ENCODE measurements around the gene ATXN7L1. TPM values are rescaled to one million over a fixed set of nuclear protein-coding genes. Genes with fewer than 3 reads are reported as not detected.

Gene ATXN7L1
- total RNA-seq, 1 experiment from 2014 or later, result 29.9 TPM

GRCh38 chr7:105829681-105830322 lies 46.6 kb downstream of the ATXN7L1 start:
- intact Hi-C loops (cut with micrococcal nuclease; ENCODE audit: unreplicated experiment), result no loop called here
- no TSS peak for BruUV-seq (replicated peaks)
- no peaks in the 10 kb centered on the region for H3K9me3 ChIP-seq (ENCODE audit: low read depth, low read length, poor library complexity, severe bottlenecking)
- H3K4me3 ChIP-seq (ENCODE audit: low read depth, low read length, poor library complexity, severe bottlenecking), result no peak overlapping the region
- ChIA-PET CTCF (no interaction called here), POLR2A (ENCODE audit: low non-redundant PET) (no interaction called here)
- peaks cover 25% of the 10 kb centered on the region for H3K4me1 ChIP-seq (ENCODE audit: insufficient read depth, low read length, poor library complexity, severe bottlenecking)
- DNase-seq (ENCODE audit: low spot score), result no peak
- no peak overlapping the region for H3K27ac ChIP-seq (ENCODE audit: low read depth, low read length, poor library complexity, severe bottlenecking)
- H3K27me3 ChIP-seq (replicated peaks; ENCODE audit: insufficient read depth, low read depth, low read length, poor library complexity), result no peaks in the 10 kb centered on the region
- no peak for TF ChIP-seq CTCF (conservative IDR thresholded peaks at IDR 0.05; ENCODE audit: low read depth, low read length)
- TF ChIP-seq EZH2 (IDR thresholded peaks at IDR 0.05; ENCODE audit: borderline replicate concordance, low read depth, low read length, poor library complexity, severe bottlenecking), result no peak
- no peaks in the 10 kb centered on the region for H3K36me3 ChIP-seq (ENCODE audit: insufficient read depth, low read length, poor library complexity, severe bottlenecking)

- no TSS peak for BruUV-seq (replicated peaks)
- Histone ChIP-seq H3K4me1 (ENCODE audit: insufficient read depth, low read length, poor library complexity, severe bottlenecking) (peaks cover 25% of the 10 kb centered on the region), H3K36me3 (ENCODE audit: insufficient read depth, low read length, poor library complexity, severe bottlenecking) (no peaks in the 10 kb centered on the region), H3K27me3 (replicated peaks; ENCODE audit: insufficient read depth, low read depth, low read length, poor library complexity) (no peaks in the 10 kb centered on the region), H3K9me3 (ENCODE audit: low read depth, low read length, poor library complexity, severe bottlenecking) (no peaks in the 10 kb centered on the region), H3K27ac (ENCODE audit: low read depth, low read length, poor library complexity, severe bottlenecking) (no peak overlapping the region), H3K4me3 (ENCODE audit: low read depth, low read length, poor library complexity, severe bottlenecking) (no peak overlapping the region)
- CTCF ChIA-PET, result no interaction called here
- TF ChIP-seq CTCF (conservative IDR thresholded peaks at IDR 0.05; ENCODE audit: low read depth, low read length) (no peak), EZH2 (IDR thresholded peaks at IDR 0.05; ENCODE audit: borderline replicate concordance, low read depth, low read length, poor library complexity, severe bottlenecking) (no peak)
- DNase-seq (ENCODE audit: low spot score), result no peak
- intact Hi-C loops (cut with micrococcal nuclease; ENCODE audit: unreplicated experiment), result no loop called here
- POLR2A ChIA-PET (ENCODE audit: low non-redundant PET), result no interaction called here
Observed at GRCh38 chr7:105828141-105828540, 48.3 kb downstream of the ATXN7L1 start.

GRCh38 chr7:105827151-105827875 lies 49.1 kb downstream of the ATXN7L1 start:
- no peaks in the 10 kb centered on the region for H3K9me3 ChIP-seq (ENCODE audit: low read depth, low read length, poor library complexity, severe bottlenecking)
- H3K36me3 ChIP-seq (ENCODE audit: insufficient read depth, low read length, poor library complexity, severe bottlenecking), result no peaks in the 10 kb centered on the region
- no peak overlapping the region for H3K27ac ChIP-seq (ENCODE audit: low read depth, low read length, poor library complexity, severe bottlenecking)
- BruUV-seq (replicated peaks), result no TSS peak
- TF ChIP-seq CTCF (conservative IDR thresholded peaks at IDR 0.05; ENCODE audit: low read depth, low read length) (no peak), EZH2 (IDR thresholded peaks at IDR 0.05; ENCODE audit: borderline replicate concordance, low read depth, low read length, poor library complexity, severe bottlenecking) (no peak)
- POLR2A ChIA-PET (ENCODE audit: low non-redundant PET), result no interaction called here
- intact Hi-C loops (cut with micrococcal nuclease; ENCODE audit: unreplicated experiment), result no loop called here
- H3K27me3 ChIP-seq (replicated peaks; ENCODE audit: insufficient read depth, low read depth, low read length, poor library complexity), result no peaks in the 10 kb centered on the region
- DNase-seq (ENCODE audit: low spot score), result no peak
- CTCF ChIA-PET, result no interaction called here
- peaks cover 25% of the 10 kb centered on the region for H3K4me1 ChIP-seq (ENCODE audit: insufficient read depth, low read length, poor library complexity, severe bottlenecking)
- no peak overlapping the region for H3K4me3 ChIP-seq (ENCODE audit: low read depth, low read length, poor library complexity, severe bottlenecking)
